ENCODE measurements around the gene CPN2. TPM values are rescaled to one million over a fixed set of nuclear protein-coding genes. Genes with fewer than 3 reads are reported as not detected.

Gene CPN2
- total and polyA plus RNA-seq, 2 donors (not counting 3 experiments of a cell fraction or from before 2014, with no cell fraction given) = not detected

DNA sequence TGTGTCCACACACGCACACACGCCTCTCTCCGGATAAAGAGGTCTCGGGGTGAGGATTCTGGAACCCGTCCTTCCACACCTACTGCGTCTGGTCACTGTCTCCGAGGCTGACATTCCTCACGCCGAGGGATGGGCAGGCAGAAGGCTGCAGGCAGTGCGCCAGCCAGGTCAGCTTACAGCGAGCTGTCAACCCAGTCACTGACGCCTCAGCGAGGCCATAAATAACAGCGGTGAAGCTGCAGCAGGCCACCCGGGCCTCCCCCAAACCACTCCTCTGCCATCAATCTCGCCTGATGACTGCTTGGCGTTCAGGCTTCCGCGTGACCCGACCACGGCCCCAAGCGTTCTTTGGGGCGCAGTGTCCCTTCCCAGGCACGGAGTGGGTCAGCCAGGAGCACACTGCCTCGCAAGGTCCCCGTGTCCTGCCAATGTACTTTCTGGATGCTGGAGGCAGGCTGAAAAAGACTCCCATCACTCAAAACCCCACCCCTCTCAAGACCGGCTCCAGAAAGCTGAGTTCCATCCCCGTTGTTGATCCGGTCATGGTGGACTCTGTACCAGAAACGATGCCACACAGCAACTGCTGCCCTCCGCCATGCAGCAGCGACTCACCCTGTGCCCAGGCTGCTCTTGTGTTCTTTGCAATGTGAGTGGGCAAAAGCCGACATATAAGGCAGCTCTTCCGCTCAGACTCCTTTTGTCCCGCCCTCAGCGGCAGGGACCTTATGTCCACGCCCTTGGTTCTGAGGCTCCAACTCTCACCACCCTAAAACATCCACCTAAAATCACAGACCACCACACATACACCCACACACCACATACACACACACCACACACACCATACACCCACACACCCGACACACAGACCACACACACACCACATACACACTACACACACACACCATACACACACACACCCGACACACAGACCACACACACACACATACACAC is 27.1 kb downstream of the CPN2 start:
- no peak for DNase-seq (ENCODE audit: low read depth, low spot score)
- no peak overlapping the region for H3K4me2 ChIP-seq (ENCODE audit: insufficient read depth, low read length)

DNA sequence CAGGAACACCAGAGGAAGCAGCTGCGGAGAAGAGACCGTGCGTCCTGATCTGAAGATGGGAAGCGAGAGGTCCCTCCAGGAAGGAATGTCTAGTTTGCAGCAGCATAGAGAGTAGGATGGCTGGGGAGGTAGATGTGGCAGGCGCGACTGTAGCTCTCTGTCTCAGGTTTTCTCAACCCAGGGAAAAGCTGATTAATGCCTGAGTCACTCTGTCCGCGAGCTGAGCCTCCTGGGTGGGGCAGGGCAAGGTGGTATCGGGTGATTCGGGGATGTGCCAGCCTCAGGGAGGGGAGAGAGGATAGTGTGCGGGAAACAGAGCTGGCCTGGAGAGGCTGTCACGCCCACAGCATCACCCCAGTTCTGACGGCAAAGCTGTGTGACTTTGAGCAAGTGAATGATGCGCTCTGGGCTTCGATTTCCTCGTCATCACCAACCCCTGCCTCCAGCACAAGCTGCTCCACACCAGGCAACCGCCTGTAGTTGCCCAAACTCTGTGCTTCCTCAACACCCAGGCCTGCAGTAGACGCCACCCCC is 28.4 kb downstream of the CPN2 start:
- no peak for FAIRE-seq
- Histone ChIP-seq H3K79me2 (ENCODE audit: control insufficient read depth, insufficient read depth, low read length) (no peaks in the 10 kb centered on the region), H3K4me1 (ENCODE audit: control insufficient read depth, extremely low read depth, insufficient read depth, low read length) (no peaks in the 10 kb centered on the region), H3K36me3 (ENCODE audit: control insufficient read depth in 2 of 2, extremely low read depth in 1 of 2, insufficient read depth in 2 of 2, low read length in 2 of 2) (no peaks in the 10 kb centered on the region), H3K4me2 (ENCODE audit: insufficient read depth, low read length) (no peak overlapping the region), H3K9ac (replicated peaks; ENCODE audit: extremely low read depth, insufficient read depth, low read length) (no peak overlapping the region), H3K27ac (ENCODE audit: insufficient read depth, low read depth, low read length) (no peak overlapping the region), H3K9me1 (replicated peaks; ENCODE audit: control insufficient read depth, extremely low read depth, insufficient read depth, low read length) (no peaks in the 10 kb centered on the region), H3K4me3 (replicated peaks in 1 of 3; ENCODE audit: insufficient read depth in 1 of 3, low read depth in 1 of 3, low read length in 3 of 3) (no peak overlapping the region), H4K20me1 (replicated peaks; ENCODE audit: control insufficient read depth, extremely low read depth, insufficient read depth, low read length) (no peaks in the 10 kb centered on the region), H3K27me3 (ENCODE audit: control insufficient read depth in 2 of 2, insufficient read depth in 2 of 2, low read length in 2 of 2) (peaks cover 0 to 2% of the 10 kb centered on the region in 2 experiments), H2AFZ (ENCODE audit: low read depth, low read length) (no peak overlapping the region), H3K9me3 (replicated peaks; ENCODE audit: control insufficient read depth, insufficient read depth, low read length) (no peaks in the 10 kb centered on the region)
- DNase-seq (ENCODE audit: low read depth, low spot score) = no peak
- CTCF ChIA-PET = interaction anchor here (1.0 to 1.7 kb wide), 3 partner anchors 22 to 657 kb away, joined by 3 to 10 read pairs (median 7); no protein-coding TSS in a partner anchor
- intact Hi-C loops (cut with micrococcal nuclease) (no loop called here), dilution Hi-C loops (cut with MboI; ENCODE audit: extremely low pct_ligation_motif_present, low sequenced_read_pairs) (loop anchor here (25.0 kb wide), 1 partner anchor 560 kb away; no protein-coding TSS in a partner anchor)
- POLR2A ChIA-PET = no interaction called here
- BruUV-seq (replicated peaks) = no TSS peak
- TF ChIP-seq JUN (IDR thresholded peaks at IDR 0.05; ENCODE audit: borderline replicate concordance, insufficient read depth, insufficient read length, low read depth) (no peak), EZH2 (IDR thresholded peaks at IDR 0.05; ENCODE audit: borderline replicate concordance, low read depth, low read length, severe bottlenecking) (no peak), POLR2A (IDR thresholded peaks at IDR 0.05; ENCODE audit: low read depth, low read length) (no peak), POLR2AphosphoS5 (IDR thresholded peaks at IDR 0.05; ENCODE audit: insufficient read depth, low read depth, low read length) (no peak), MYC (IDR thresholded peaks at IDR 0.05; ENCODE audit: low read depth, low read length) (no peak), FOS (IDR thresholded peaks at IDR 0.05; ENCODE audit: borderline replicate concordance, insufficient read depth, low read length) (no peak), GATA2 (IDR thresholded peaks at IDR 0.05; ENCODE audit: insufficient read depth, insufficient read length, low read depth, low read length) (no peak)
- TF ChIP-seq, protein P1, sequence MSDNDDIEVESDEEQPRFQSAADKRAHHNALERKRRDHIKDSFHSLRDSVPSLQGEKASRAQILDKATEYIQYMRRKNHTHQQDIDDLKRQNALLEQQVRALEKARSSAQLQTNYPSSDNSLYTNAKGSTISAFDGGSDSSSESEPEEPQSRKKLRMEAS (IDR thresholded peaks at IDR 0.05; ENCODE audit: insufficient read depth, insufficient read length) = no peak
- TF ChIP-seq, protein P2, sequence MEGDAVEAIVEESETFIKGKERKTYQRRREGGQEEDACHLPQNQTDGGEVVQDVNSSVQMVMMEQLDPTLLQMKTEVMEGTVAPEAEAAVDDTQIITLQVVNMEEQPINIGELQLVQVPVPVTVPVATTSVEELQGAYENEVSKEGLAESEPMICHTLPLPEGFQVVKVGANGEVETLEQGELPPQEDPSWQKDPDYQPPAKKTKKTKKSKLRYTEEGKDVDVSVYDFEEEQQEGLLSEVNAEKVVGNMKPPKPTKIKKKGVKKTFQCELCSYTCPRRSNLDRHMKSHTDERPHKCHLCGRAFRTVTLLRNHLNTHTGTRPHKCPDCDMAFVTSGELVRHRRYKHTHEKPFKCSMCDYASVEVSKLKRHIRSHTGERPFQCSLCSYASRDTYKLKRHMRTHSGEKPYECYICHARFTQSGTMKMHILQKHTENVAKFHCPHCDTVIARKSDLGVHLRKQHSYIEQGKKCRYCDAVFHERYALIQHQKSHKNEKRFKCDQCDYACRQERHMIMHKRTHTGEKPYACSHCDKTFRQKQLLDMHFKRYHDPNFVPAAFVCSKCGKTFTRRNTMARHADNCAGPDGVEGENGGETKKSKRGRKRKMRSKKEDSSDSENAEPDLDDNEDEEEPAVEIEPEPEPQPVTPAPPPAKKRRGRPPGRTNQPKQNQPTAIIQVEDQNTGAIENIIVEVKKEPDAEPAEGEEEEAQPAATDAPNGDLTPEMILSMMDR (IDR thresholded peaks at IDR 0.05; ENCODE audit: extremely low read depth in 1 of 2, insufficient read depth in 1 of 2, low read depth in 1 of 2, low read length in 2 of 2) = no peak

More for the DNA sequence above, 27.1 kb downstream of the CPN2 start:
- BruUV-seq (replicated peaks) = no TSS peak
- no peak overlapping the region for H3K4me3 ChIP-seq (replicated peaks in 1 of 3; ENCODE audit: insufficient read depth in 1 of 3, low read depth in 1 of 3, low read length in 3 of 3)
- no peaks in the 10 kb centered on the region for H4K20me1 ChIP-seq (replicated peaks; ENCODE audit: control insufficient read depth, extremely low read depth, insufficient read depth, low read length)
- H3K27me3 ChIP-seq (ENCODE audit: control insufficient read depth in 2 of 2, insufficient read depth in 2 of 2, low read length in 2 of 2) = no peaks in the 10 kb centered on the region
- H3K36me3 ChIP-seq (ENCODE audit: control insufficient read depth in 2 of 2, extremely low read depth in 1 of 2, insufficient read depth in 2 of 2, low read length in 2 of 2) = no peaks in the 10 kb centered on the region
- intact Hi-C loops (cut with micrococcal nuclease) (no loop called here), dilution Hi-C loops (cut with MboI; ENCODE audit: extremely low pct_ligation_motif_present, low sequenced_read_pairs) (loop anchor here (25.0 kb wide), 1 partner anchor 562 kb away; no protein-coding TSS in a partner anchor)
- FAIRE-seq = no peak
- TF ChIP-seq, protein P1 (IDR thresholded peaks at IDR 0.05; ENCODE audit: insufficient read depth, insufficient read length) = no peak
- no peak for TF ChIP-seq POLR2AphosphoS5 (IDR thresholded peaks at IDR 0.05; ENCODE audit: insufficient read depth, low read depth, low read length)
- TF ChIP-seq GATA2 (IDR thresholded peaks at IDR 0.05; ENCODE audit: insufficient read depth, insufficient read length, low read depth, low read length) = no peak
- TF ChIP-seq EZH2 (IDR thresholded peaks at IDR 0.05; ENCODE audit: borderline replicate concordance, low read depth, low read length, severe bottlenecking) = no peak
- TF ChIP-seq FOS (IDR thresholded peaks at IDR 0.05; ENCODE audit: borderline replicate concordance, insufficient read depth, low read length) = no peak
- H3K4me1 ChIP-seq (ENCODE audit: control insufficient read depth, extremely low read depth, insufficient read depth, low read length) = no peaks in the 10 kb centered on the region
- H3K9me1 ChIP-seq (replicated peaks; ENCODE audit: control insufficient read depth, extremely low read depth, insufficient read depth, low read length) = no peaks in the 10 kb centered on the region
- H3K9me3 ChIP-seq (replicated peaks; ENCODE audit: control insufficient read depth, insufficient read depth, low read length) = no peaks in the 10 kb centered on the region
- no peak overlapping the region for H3K27ac ChIP-seq (ENCODE audit: insufficient read depth, low read depth, low read length)
- H3K79me2 ChIP-seq (ENCODE audit: control insufficient read depth, insufficient read depth, low read length) = no peaks in the 10 kb centered on the region
- peak overlapping the region; percentile 23 for H2AFZ ChIP-seq (ENCODE audit: low read depth, low read length)
- POLR2A ChIA-PET = no interaction called here
- CTCF ChIA-PET = interaction anchor here (0.7 to 2.2 kb wide), 5 partner anchors 8 to 659 kb away, joined by 3 to 10 read pairs (median 5); no protein-coding TSS in a partner anchor
- H3K9ac ChIP-seq (replicated peaks; ENCODE audit: extremely low read depth, insufficient read depth, low read length) = no peak overlapping the region

Data from endothelial cell of umbilical vein (primary cell).